GM18526 (cell line): ENCODE data around the gene SGMS1.

Experiments used
- POLR2A ChIP-seq: IDR thresholded peaks from 3 replicates; pipeline ENCODE4 v1.6.1; 2011; ENCODE audit not compliant: insufficient read length; ENCODE audit errors: extremely low read depth

SGMS1 gene

GRCh38 chr10:50452603-50453002 lies 171.2 kb downstream of the SGMS1 start:
- TF ChIP-seq POLR2A: no peak

- no peak for TF ChIP-seq POLR2A
Observed at GRCh38 chr10:50447691-50448090, 176.1 kb downstream of the SGMS1 start.

GRCh38 chr10:50440489-50440888 lies 183.3 kb downstream of the SGMS1 start:
- no peak for TF ChIP-seq POLR2A

GRCh38 chr10:50439806-50440205 lies 183.9 kb downstream of the SGMS1 start:
- TF ChIP-seq POLR2A: no peak

- no peak for TF ChIP-seq POLR2A
Observed at GRCh38 chr10:50439187-50439586, 184.6 kb downstream of the SGMS1 start.

- TF ChIP-seq POLR2A: no peak
Observed at GRCh38 chr10:50438049-50438936, 185.5 kb downstream of the SGMS1 start.

GRCh38 chr10:50437248-50437647 lies 186.5 kb downstream of the SGMS1 start:
- no peak for TF ChIP-seq POLR2A

GRCh38 chr10:50436805-50437204 lies 187.0 kb downstream of the SGMS1 start:
- no peak for TF ChIP-seq POLR2A

GRCh38 chr10:50432211-50433009 lies 191.3 kb downstream of the SGMS1 start:
- no peak for TF ChIP-seq POLR2A

GRCh38 chr10:50431791-50432190 lies 192.0 kb downstream of the SGMS1 start:
- no peak for TF ChIP-seq POLR2A

- no peak for TF ChIP-seq POLR2A
Observed at GRCh38 chr10:50431133-50431532, 192.6 kb downstream of the SGMS1 start.

- no peak for TF ChIP-seq POLR2A
Observed at GRCh38 chr10:50426485-50426884, 197.3 kb downstream of the SGMS1 start.

- TF ChIP-seq POLR2A: no peak
Observed at GRCh38 chr10:50423448-50423847, 200.3 kb downstream of the SGMS1 start.

- no peak for TF ChIP-seq POLR2A
Observed at GRCh38 chr10:50422259-50422658, 201.5 kb downstream of the SGMS1 start.

- TF ChIP-seq POLR2A: no peak
Observed at GRCh38 chr10:50421026-50421719, 202.6 kb downstream of the SGMS1 start.

GRCh38 chr10:50420196-50420595 lies 203.6 kb downstream of the SGMS1 start:
- TF ChIP-seq POLR2A: no peak

GRCh38 chr10:50419756-50420155 lies 204.0 kb downstream of the SGMS1 start:
- TF ChIP-seq POLR2A: no peak
